Activated CD4-positive, alpha-beta T cell treated with anti-CD3 and anti-CD28 coated beads for 24 hours (primary cell): ENCODE measurements around the gene MUC22.
"Not testable (repeated sequence)": the region's sequence is repeated elsewhere in the genome, so short reads cannot be mapped to it uniquely, and the experiment has no call there.

ENCODE experiments used
- DNase-seq, 2 donors: peaks; one replicate each; pipeline ENCODE4 v3.0.0-alpha.2; 2020; ENCODE audit warnings: low read depth in 2 of 2

Gene MUC22

GRCh38 chr6:30998785-30999184 is 11.5 kb upstream of the MUC22 start:
- no peak for DNase-seq

- not testable (repeated sequence) for DNase-seq
These were observed 10.0 kb upstream of the MUC22 start for GRCh38 chr6:31000067-31000860.

GRCh38 chr6:31001281-31001888 is 8.9 kb upstream of the MUC22 start:
- no peak for DNase-seq

GRCh38 chr6:31002471-31002870 is 7.8 kb upstream of the MUC22 start:
- DNase-seq = no peak

- no peak for DNase-seq
These were observed 5.5 kb upstream of the MUC22 start for GRCh38 chr6:31004794-31005193.

GRCh38 chr6:31005249-31006020 is 4.8 kb upstream of the MUC22 start:
- no peak for DNase-seq

GRCh38 chr6:31007694-31008093 is 2.6 kb upstream of the MUC22 start:
- no peak for DNase-seq

GRCh38 chr6:31008165-31008564 is 2.1 kb upstream of the MUC22 start:
- DNase-seq = no peak

- DNase-seq = no peak
These were observed 543 bp upstream of the MUC22 start for GRCh38 chr6:31009731-31010130.

- DNase-seq = no peak
These were observed 879 bp downstream of the MUC22 start for GRCh38 chr6:31011153-31011552.

GRCh38 chr6:31016659-31017299 is 6.5 kb downstream of the MUC22 start:
- DNase-seq = no peak

GRCh38 chr6:31017436-31017835 is 7.2 kb downstream of the MUC22 start:
- DNase-seq = not testable (repeated sequence)

GRCh38 chr6:31020057-31020456 is 9.8 kb downstream of the MUC22 start:
- no peak for DNase-seq

GRCh38 chr6:31020631-31021255 is 10.5 kb downstream of the MUC22 start:
- DNase-seq = not testable (repeated sequence)

GRCh38 chr6:31021705-31022531 is 11.6 kb downstream of the MUC22 start:
- DNase-seq = not testable (repeated sequence)

- no peak for DNase-seq
These were observed 15.3 kb downstream of the MUC22 start for GRCh38 chr6:31025595-31025994.

- no peak for DNase-seq
These were observed 20.8 kb downstream of the MUC22 start for GRCh38 chr6:31031095-31031494.

GRCh38 chr6:31033075-31033474 is 22.8 kb downstream of the MUC22 start:
- DNase-seq = no peak

- no peak for DNase-seq
These were observed 25.7 kb downstream of the MUC22 start for GRCh38 chr6:31035862-31036497.

GRCh38 chr6:31037169-31037568 is 26.9 kb downstream of the MUC22 start:
- DNase-seq = no peak
